GM18517 (cell line): ENCODE data around the gene IL17RE.

Experiments
- ATAC-seq: cut with Tn5 transposase; IDR thresholded peaks from one replicate; pipeline ENCODE4 v1.9.1; 2021; ENCODE audit warnings: mild to moderate bottlenecking, moderate library complexity; ENCODE audit not compliant: unreplicated experiment

Gene IL17RE

GRCh38 chr3:9951598-9951961 lies 48.9 kb downstream of the IL17RE start:
- ATAC-seq = no peak

- peak; percentile 58 for ATAC-seq
These were observed 49.5 kb downstream of the IL17RE start, which contains the start of gene PRRT3 for GRCh38 chr3:9951962-9952805. Gene PRRT3 (minus strand): TSS chr3:9952408. CDS start chr3:9950115, 2,293 bp downstream.

GRCh38 chr3:9955067-9955502 lies 52.4 kb downstream of the IL17RE start:
- no peak for ATAC-seq

- no peak for ATAC-seq
These were observed 53.1 kb downstream of the IL17RE start for GRCh38 chr3:9955611-9956352.

- ATAC-seq = no peak
These were observed 54.6 kb downstream of the IL17RE start for GRCh38 chr3:9957214-9957613.

GRCh38 chr3:9965200-9965875 lies 62.7 kb downstream of the IL17RE start:
- no peak for ATAC-seq
